Measurements from ENCODE around the gene UNKL. TPM values are rescaled to one million over a fixed set of nuclear protein-coding genes. Genes with fewer than 3 reads are reported as not detected.

The UNKL gene
- total RNA-seq, 2 donors from 2014 or later, result 46.4 to 48.3 TPM

- no peaks in the 10 kb centered on the region for H3K27me3 ChIP-seq (ENCODE audit: control insufficient read depth, insufficient read depth, low read length, poor library complexity, severe bottlenecking)
- H3K9ac ChIP-seq (ENCODE audit: extremely low read depth, low read length, poor library complexity, severe bottlenecking), result no peak overlapping the region
- H3K27ac ChIP-seq (ENCODE audit: low read depth, low read length), result no peak overlapping the region
- H3K36me3 Mint-ChIP-seq (ENCODE audit: low read depth), result peaks cover 30% of the 10 kb centered on the region
- WGBS, 2 experiments (ENCODE audit: insufficient coverage in 1 of 2, insufficient read length in 1 of 2), result 93 to 94% methylated on average over 15 to 19 of the region's 19 CpGs
- H3K27me3 Mint-ChIP-seq (ENCODE audit: insufficient read depth), result no peaks in the 10 kb centered on the region
- H3K9me3 Mint-ChIP-seq, result no peaks in the 10 kb centered on the region
- no peak overlapping the region for H3K27ac Mint-ChIP-seq
- no peak overlapping the region for H3K4me3 ChIP-seq (ENCODE audit: low read length)
- TF ChIP-seq, protein P1, sequence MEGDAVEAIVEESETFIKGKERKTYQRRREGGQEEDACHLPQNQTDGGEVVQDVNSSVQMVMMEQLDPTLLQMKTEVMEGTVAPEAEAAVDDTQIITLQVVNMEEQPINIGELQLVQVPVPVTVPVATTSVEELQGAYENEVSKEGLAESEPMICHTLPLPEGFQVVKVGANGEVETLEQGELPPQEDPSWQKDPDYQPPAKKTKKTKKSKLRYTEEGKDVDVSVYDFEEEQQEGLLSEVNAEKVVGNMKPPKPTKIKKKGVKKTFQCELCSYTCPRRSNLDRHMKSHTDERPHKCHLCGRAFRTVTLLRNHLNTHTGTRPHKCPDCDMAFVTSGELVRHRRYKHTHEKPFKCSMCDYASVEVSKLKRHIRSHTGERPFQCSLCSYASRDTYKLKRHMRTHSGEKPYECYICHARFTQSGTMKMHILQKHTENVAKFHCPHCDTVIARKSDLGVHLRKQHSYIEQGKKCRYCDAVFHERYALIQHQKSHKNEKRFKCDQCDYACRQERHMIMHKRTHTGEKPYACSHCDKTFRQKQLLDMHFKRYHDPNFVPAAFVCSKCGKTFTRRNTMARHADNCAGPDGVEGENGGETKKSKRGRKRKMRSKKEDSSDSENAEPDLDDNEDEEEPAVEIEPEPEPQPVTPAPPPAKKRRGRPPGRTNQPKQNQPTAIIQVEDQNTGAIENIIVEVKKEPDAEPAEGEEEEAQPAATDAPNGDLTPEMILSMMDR (conservative IDR thresholded peaks at IDR 0.05), result no peak
- no peak for DNase-seq
- no peak overlapping the region for H3K4me3 Mint-ChIP-seq
- no peaks in the 10 kb centered on the region for H3K9me3 ChIP-seq (ENCODE audit: control insufficient read depth, low read length)
- H3K36me3 ChIP-seq (ENCODE audit: control insufficient read depth, insufficient read depth, low read length), result peaks cover 23% of the 10 kb centered on the region
- H3K4me1 Mint-ChIP-seq, result peaks cover 5% of the 10 kb centered on the region
- H3K4me1 ChIP-seq (ENCODE audit: control insufficient read depth, insufficient read depth, low read length), result no peaks in the 10 kb centered on the region
Observed at GRCh38 chr16:1357906-1358566, 56.5 kb downstream of the UNKL start.

DNA sequence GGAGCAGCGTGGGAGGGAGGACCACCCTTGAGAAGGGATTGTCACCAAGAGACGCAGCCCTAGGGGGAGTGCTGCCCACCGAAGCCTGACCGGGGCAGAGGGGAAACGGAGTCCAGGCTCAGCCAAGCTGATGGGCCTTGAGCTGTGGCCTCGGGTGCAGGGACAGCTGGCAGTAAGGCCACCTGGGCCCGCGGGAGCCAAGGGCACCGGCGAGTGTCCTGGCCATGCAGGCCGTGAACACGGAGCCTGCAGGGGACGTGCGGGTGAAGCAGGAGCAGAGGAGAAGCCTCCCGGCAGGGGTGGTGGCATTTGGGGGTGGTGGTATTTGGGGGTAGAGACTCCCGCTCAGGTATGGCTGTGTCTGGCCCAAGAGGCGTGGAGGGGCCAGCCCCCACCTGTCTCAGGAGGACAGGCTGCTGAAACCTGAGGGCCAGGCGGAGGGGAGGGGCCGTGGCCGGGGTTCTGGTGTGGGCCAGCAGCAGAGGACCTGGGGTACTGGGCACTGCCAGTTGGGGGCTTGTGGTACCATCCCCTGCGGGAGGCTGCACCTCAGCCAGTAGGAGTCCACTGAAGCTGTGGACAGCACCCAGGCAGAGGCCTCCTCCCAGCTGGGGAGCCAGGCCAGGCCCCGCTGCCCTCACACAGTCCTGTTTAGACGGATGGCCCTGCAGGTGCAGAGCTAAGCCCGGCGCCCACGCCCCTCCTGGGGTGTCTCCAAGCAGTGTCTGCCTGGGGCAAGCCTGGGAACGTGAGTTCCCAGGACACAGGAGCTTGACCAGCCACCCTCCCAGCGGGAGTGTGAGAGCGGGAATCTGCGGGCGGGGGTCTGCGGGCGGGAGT lies 58.2 kb downstream of the UNKL start:
- DNase-seq, result no peak
- Histone ChIP-seq H3K27ac (ENCODE audit: low read depth, low read length) (no peak overlapping the region), H3K4me1 (ENCODE audit: control insufficient read depth, insufficient read depth, low read length) (no peaks in the 10 kb centered on the region), H3K4me3 (ENCODE audit: low read length) (no peak overlapping the region), H3K9me3 (ENCODE audit: control insufficient read depth, low read length) (no peaks in the 10 kb centered on the region), H3K36me3 (ENCODE audit: control insufficient read depth, insufficient read depth, low read length) (peaks cover 11% of the 10 kb centered on the region), H3K27me3 (ENCODE audit: control insufficient read depth, insufficient read depth, low read length, poor library complexity, severe bottlenecking) (no peaks in the 10 kb centered on the region), H3K9ac (ENCODE audit: extremely low read depth, low read length, poor library complexity, severe bottlenecking) (no peak overlapping the region)
- Mint-ChIP-seq H3K36me3 (ENCODE audit: low read depth) (peaks cover 23% of the 10 kb centered on the region), H3K4me1 (peaks cover 9% of the 10 kb centered on the region), H3K4me3 (no peak overlapping the region), H3K27me3 (ENCODE audit: insufficient read depth) (no peaks in the 10 kb centered on the region), H3K9me3 (no peaks in the 10 kb centered on the region), H3K27ac (no peak overlapping the region)
- 89 to 94% methylated on average over 20 to 33 of the region's 33 CpGs for WGBS, 2 experiments (ENCODE audit: insufficient coverage in 1 of 2, insufficient read length in 1 of 2)
- TF ChIP-seq, protein P1 (conservative IDR thresholded peaks at IDR 0.05), result no peak

- Histone ChIP-seq H3K27ac (ENCODE audit: low read depth, low read length) (no peak overlapping the region), H3K9me3 (ENCODE audit: control insufficient read depth, low read length) (no peaks in the 10 kb centered on the region), H3K36me3 (ENCODE audit: control insufficient read depth, insufficient read depth, low read length) (peaks cover 11% of the 10 kb centered on the region), H3K9ac (ENCODE audit: extremely low read depth, low read length, poor library complexity, severe bottlenecking) (no peak overlapping the region), H3K27me3 (ENCODE audit: control insufficient read depth, insufficient read depth, low read length, poor library complexity, severe bottlenecking) (no peaks in the 10 kb centered on the region), H3K4me3 (ENCODE audit: low read length) (no peak overlapping the region), H3K4me1 (ENCODE audit: control insufficient read depth, insufficient read depth, low read length) (no peaks in the 10 kb centered on the region)
- H3K27ac Mint-ChIP-seq, result no peak overlapping the region
- no peak for DNase-seq
- H3K27me3 Mint-ChIP-seq (ENCODE audit: insufficient read depth), result no peaks in the 10 kb centered on the region
- H3K4me1 Mint-ChIP-seq, result peaks cover 9% of the 10 kb centered on the region
- no peak overlapping the region for H3K4me3 Mint-ChIP-seq
- TF ChIP-seq, protein P1 (conservative IDR thresholded peaks at IDR 0.05), result no peak
- WGBS, 2 experiments (ENCODE audit: insufficient coverage in 1 of 2, insufficient read length in 1 of 2), result 90 to 91% methylated on average over 10 to 15 of the region's 15 CpGs
- H3K36me3 Mint-ChIP-seq (ENCODE audit: low read depth), result peaks cover 17% of the 10 kb centered on the region
- H3K9me3 Mint-ChIP-seq, result no peaks in the 10 kb centered on the region
Observed at GRCh38 chr16:1355591-1355990, 58.9 kb downstream of the UNKL start.

All from endodermal cell (in vitro differentiated cells).